ENCODE data around the gene EFCAB12. TPM values are rescaled to one million over a fixed set of nuclear protein-coding genes. Genes with fewer than 3 reads are reported as not detected.
"Not testable (repeated sequence)": the region's sequence is repeated elsewhere in the genome, so short reads cannot be mapped to it uniquely, and the experiment has no call there.

Gene EFCAB12
- total and polyA plus RNA-seq, 9 donors: 0.53 to 8.4 (median 1.6) TPM

- no peak overlapping the region for H3K4me3 ChIP-seq
- peak overlapping the region; percentile 43 to 89 for H3K27ac ChIP-seq
- 54 to 60% (median 59%) methylated on average over 8 of the region's 8 CpGs for WGBS, 3 donors
- H3K4me1 ChIP-seq (ENCODE audit: insufficient read depth): peaks cover 3% of the 10 kb centered on the region
- no peaks in the 10 kb centered on the region for H3K9me3 ChIP-seq
- no peaks in the 10 kb centered on the region for H3K36me3 ChIP-seq
- H3K27me3 ChIP-seq: no peaks in the 10 kb centered on the region
- TF ChIP-seq EP300 (IDR thresholded peaks at IDR 0.05) (no peak), POLR2A (IDR thresholded peaks at IDR 0.05) (peak; percentile 15)
- intact Hi-C loops (cut with DNase I): loop anchor here in 1 of 4 donors (5.0 kb wide), 1 partner anchor 298 kb away; no protein-coding TSS in a partner anchor
- DNase-seq: peak in 1 of 5 donors; percentile 33
Measured at GRCh38 chr3:129399895-129400357, 28.5 kb downstream of the EFCAB12 start.

- DNase-seq: peak; percentile 74 to 90 (median 82)
- Histone ChIP-seq H3K9me3 (no peaks in the 10 kb centered on the region), H3K4me1 (ENCODE audit: insufficient read depth) (peaks cover 3% of the 10 kb centered on the region), H3K27me3 (no peaks in the 10 kb centered on the region), H3K4me3 (peak overlapping the region; percentile 96), H3K36me3 (no peaks in the 10 kb centered on the region), H3K27ac (peak overlapping the region; percentile 43 to 89)
- peak; percentile 78 to 97 (median 91) for TF ChIP-seq CTCF (IDR thresholded peaks at IDR 0.05)
- TF ChIP-seq POLR2A (IDR thresholded peaks at IDR 0.05): no peak
- no peak for TF ChIP-seq EP300 (IDR thresholded peaks at IDR 0.05)
- intact Hi-C loops (cut with DNase I): no loop called here
- WGBS, 3 donors: 0 to 1% (median 0%) methylated on average over 25 of the region's 25 CpGs
Measured at GRCh38 chr3:129399145-129399894, 29.1 kb downstream of the EFCAB12 start.

GRCh38 chr3:129398803-129399144 lies 29.7 kb downstream of the EFCAB12 start:
- H3K27me3 ChIP-seq: no peaks in the 10 kb centered on the region
- 0 to 1% (median 0%) methylated on average over 18 of the region's 18 CpGs for WGBS, 3 donors
- H3K27ac ChIP-seq: peak overlapping the region; percentile 23 to 89
- H3K9me3 ChIP-seq: no peaks in the 10 kb centered on the region
- peak overlapping the region; percentile 96 for H3K4me3 ChIP-seq
- TF ChIP-seq EP300 (IDR thresholded peaks at IDR 0.05) (no peak), CTCF (IDR thresholded peaks at IDR 0.05) (no peak), POLR2A (IDR thresholded peaks at IDR 0.05) (no peak)
- peak in 2 of 5 donors; percentile 44 to 53 for DNase-seq
- intact Hi-C loops (cut with DNase I): no loop called here
- no peaks in the 10 kb centered on the region for H3K36me3 ChIP-seq
- H3K4me1 ChIP-seq (ENCODE audit: insufficient read depth): peaks cover 3% of the 10 kb centered on the region

- H3K9me3 ChIP-seq; H3K36me3 ChIP-seq; H3K27ac ChIP-seq; H3K4me3 ChIP-seq; DNase-seq; H3K4me1 ChIP-seq (ENCODE audit: insufficient read depth); H3K27me3 ChIP-seq; intact Hi-C loops (cut with DNase I): not testable (repeated sequence)
- 80 to 86% (median 83%) methylated on average over 2 to 15 of the region's 17 CpGs for WGBS, 3 donors
Measured at GRCh38 chr3:129393760-129394564, 34.5 kb downstream of the EFCAB12 start.

- Histone ChIP-seq H3K36me3 (no peaks in the 10 kb centered on the region), H3K27ac (no peak overlapping the region), H3K27me3 (no peaks in the 10 kb centered on the region), H3K4me1 (ENCODE audit: insufficient read depth) (peaks cover 3% of the 10 kb centered on the region), H3K9me3 (no peaks in the 10 kb centered on the region), H3K4me3 (no peak overlapping the region)
- no peak for DNase-seq
- WGBS, 3 donors: 65 to 80% (median 73%) methylated on average over 6 of the region's 6 CpGs
- TF ChIP-seq POLR2A (IDR thresholded peaks at IDR 0.05): no peak
- no peak for TF ChIP-seq CTCF (IDR thresholded peaks at IDR 0.05)
- no peak for TF ChIP-seq EP300 (IDR thresholded peaks at IDR 0.05)
- intact Hi-C loops (cut with DNase I): no loop called here
Measured at GRCh38 chr3:129393271-129393670, 35.2 kb downstream of the EFCAB12 start.

GRCh38 chr3:129392106-129392887 lies 36.1 kb downstream of the EFCAB12 start:
- H3K4me3 ChIP-seq; intact Hi-C loops (cut with DNase I); H3K4me1 ChIP-seq (ENCODE audit: insufficient read depth); H3K27ac ChIP-seq; DNase-seq; H3K36me3 ChIP-seq; H3K9me3 ChIP-seq; H3K27me3 ChIP-seq: not testable (repeated sequence)
- WGBS, 3 donors: 79 to 84% (median 79%) methylated on average over 6 to 8 of the region's 8 CpGs

- H3K4me1 ChIP-seq (ENCODE audit: insufficient read depth); intact Hi-C loops (cut with DNase I); H3K4me3 ChIP-seq; H3K27me3 ChIP-seq; DNase-seq; H3K36me3 ChIP-seq; H3K9me3 ChIP-seq; H3K27ac ChIP-seq: not testable (repeated sequence)
- WGBS, 3 donors: 88 to 93% (median 91%) methylated on average over 4 of the region's 4 CpGs
Measured at GRCh38 chr3:129391583-129391982, 36.9 kb downstream of the EFCAB12 start.
